ENCODE data around the gene SPATA6L. TPM values are rescaled to one million over a fixed set of nuclear protein-coding genes. Genes with fewer than 3 reads are reported as not detected.
"Not testable (repeated sequence)": the region's sequence is repeated elsewhere in the genome, so short reads cannot be mapped to it uniquely, and the experiment has no call there.

Gene SPATA6L
- total RNA-seq, 1 experiment from 2014 or later = 0.12 TPM

GRCh38 chr9:4677392-4677791, 11.1 kb upstream of the SPATA6L start:
- no peak for DNase-seq (ENCODE audit: low read depth)

GRCh38 chr9:4674783-4675182, 8.5 kb upstream of the SPATA6L start:
- DNase-seq (ENCODE audit: low read depth) = peak; percentile 76

- no peak for DNase-seq (ENCODE audit: low read depth)
Observed at GRCh38 chr9:4671737-4672136, 5.5 kb upstream of the SPATA6L start.

- DNase-seq (ENCODE audit: low read depth) = no peak
Observed at GRCh38 chr9:4670591-4670990, 4.3 kb upstream of the SPATA6L start.

- DNase-seq (ENCODE audit: low read depth) = no peak
Observed at GRCh38 chr9:4669890-4670289, 3.6 kb upstream of the SPATA6L start.

- DNase-seq (ENCODE audit: low read depth) = no peak
Observed at GRCh38 chr9:4668604-4669003, 2.3 kb upstream of the SPATA6L start.

- DNase-seq (ENCODE audit: low read depth) = no peak
Observed at GRCh38 chr9:4667681-4668080, 1.4 kb upstream of the SPATA6L start.

- no peak for DNase-seq (ENCODE audit: low read depth)
Observed at GRCh38 chr9:4665357-4665756, 923 bp downstream of the SPATA6L start.

- no peak for DNase-seq (ENCODE audit: low read depth)
Observed at GRCh38 chr9:4663956-4664355, 2.3 kb downstream of the SPATA6L start.

GRCh38 chr9:4662989-4663792, 3.1 kb downstream of the SPATA6L start:
- no peak for DNase-seq (ENCODE audit: low read depth)

GRCh38 chr9:4662108-4662988, 3.9 kb downstream of the SPATA6L start, which contains the start of gene PLPP6:
Gene PLPP6, plus strand, starts transcription at chr9:4662294. Its CDS starts 82 bp downstream, at chr9:4662376.
- DNase-seq (ENCODE audit: low read depth) = peak; percentile 76

- no peak for DNase-seq (ENCODE audit: low read depth)
Observed at GRCh38 chr9:4661611-4662010, 4.7 kb downstream of the SPATA6L start.

- DNase-seq (ENCODE audit: low read depth) = no peak
Observed at GRCh38 chr9:4661165-4661564, 5.1 kb downstream of the SPATA6L start.

- not testable (repeated sequence) for DNase-seq (ENCODE audit: low read depth)
Observed at GRCh38 chr9:4660665-4661064, 5.6 kb downstream of the SPATA6L start.

GRCh38 chr9:4657426-4658159, 8.7 kb downstream of the SPATA6L start:
- no peak for DNase-seq (ENCODE audit: low read depth)

- no peak for DNase-seq (ENCODE audit: low read depth)
Observed at GRCh38 chr9:4656621-4657020, 9.7 kb downstream of the SPATA6L start.

GRCh38 chr9:4656196-4656595, 10.1 kb downstream of the SPATA6L start:
- DNase-seq (ENCODE audit: low read depth) = not testable (repeated sequence)

- DNase-seq (ENCODE audit: low read depth) = no peak
Observed at GRCh38 chr9:4654538-4654937, 11.7 kb downstream of the SPATA6L start.

GRCh38 chr9:4654084-4654483, 12.2 kb downstream of the SPATA6L start:
- DNase-seq (ENCODE audit: low read depth) = no peak

GRCh38 chr9:4642351-4642750, 23.9 kb downstream of the SPATA6L start:
- DNase-seq (ENCODE audit: low read depth) = no peak

GRCh38 chr9:4640027-4640426, 26.3 kb downstream of the SPATA6L start:
- no peak for DNase-seq (ENCODE audit: low read depth)

- DNase-seq (ENCODE audit: low read depth) = no peak
Observed at GRCh38 chr9:4639420-4639819, 26.9 kb downstream of the SPATA6L start.

Measured in RPMI7951 (cell line).